IMR-90 (cell line): Measurements from ENCODE around the gene HUNK. TPM values are rescaled to one million over a fixed set of nuclear protein-coding genes. Genes with fewer than 3 reads are reported as not detected.
"Not testable (repeated sequence)": the region's sequence is repeated elsewhere in the genome, so short reads cannot be mapped to it uniquely, and the experiment has no call there.

Experiments used
- ATAC-seq: fragments of 200-7000 bp; cut with Tn5 transposase; 2 replicates; pipeline ENCODE4 v1.9.1; 2020; ENCODE audit warnings: low read depth, mild to moderate bottlenecking, moderate library complexity
- BruUV-seq: library from RNA; stranded (reverse); fragments of 400-500 nt; replicated peaks from 2 replicates; lab custom pipeline; 2021; lab: Mats Ljungman, UMichigan
- CTCF ChIA-PET: fragments of 300-600 bp; formaldehyde crosslinking; extraction: SDS; loops from one replicate; lab custom pipeline; 2021; ENCODE audit warnings: antibody characterized with exemption; lab: Yijun Ruan, JAX
- POLR2A ChIA-PET: fragments of 300-600 bp; sonication (Branson Sonifier 250); formaldehyde crosslinking; loops from one replicate; lab custom pipeline; 2022; ENCODE audit warnings: antibody characterized with exemption; ENCODE audit not compliant: unreplicated experiment; lab: Charles Lee
- DNase-seq: peaks from one replicate; pipeline ENCODE4 v3.0.0; 2013
- H2AFZ ChIP-seq: replicated peaks from 2 replicates; pipeline ENCODE3; 2013; ENCODE audit warnings: low read length, mild to moderate bottlenecking; ENCODE audit not compliant: poor library complexity
- H2AK5ac ChIP-seq: 2 replicates; pipeline ENCODE4 v1.6.1; 2013; ENCODE audit warnings: low read depth, low read length, inconsistent platforms
- H2AK9ac ChIP-seq: replicated peaks from 2 replicates; pipeline ENCODE3; 2013; ENCODE audit warnings: mild to moderate bottlenecking, low read depth, low read length, moderate library complexity; ENCODE audit not compliant: poor library complexity
- H2BK120ac ChIP-seq: 2 replicates; pipeline ENCODE4 v1.6.1; 2013; ENCODE audit warnings: low read depth, low read length, inconsistent platforms
- H2BK15ac ChIP-seq: 3 replicates; pipeline ENCODE4 v1.6.1; 2013; ENCODE audit warnings: low read depth, low read length, inconsistent platforms
- H2BK20ac ChIP-seq: 2 replicates; pipeline ENCODE4 v1.6.1; 2013; ENCODE audit warnings: low read depth, mild to moderate bottlenecking, inconsistent platforms, low read length, moderate library complexity
- H2BK5ac ChIP-seq: 2 replicates; pipeline ENCODE4 v1.6.1; 2013; ENCODE audit warnings: mild to moderate bottlenecking, low read depth, low read length, inconsistent platforms; ENCODE audit not compliant: poor library complexity, severe bottlenecking
- H3K14ac ChIP-seq: replicated peaks from 2 replicates; pipeline ENCODE4 v1.6.1; 2013; ENCODE audit warnings: low read depth, low read length, inconsistent platforms
- H3K18ac ChIP-seq: 2 replicates; pipeline ENCODE4 v1.6.1; 2013; ENCODE audit warnings: low read depth, low read length, control low read depth
- H3K23ac ChIP-seq: 2 replicates; pipeline ENCODE4 v1.6.1; 2013; ENCODE audit warnings: low read depth, low read length, inconsistent platforms
- H3K27ac ChIP-seq: 2 replicates; pipeline ENCODE4 v1.5.1; 2013; ENCODE audit warnings: mild to moderate bottlenecking, control low read depth, low read length; ENCODE audit not compliant: insufficient read depth
- H3K27me3 ChIP-seq: 2 replicates; pipeline ENCODE4 v1.6.1; 2013; ENCODE audit warnings: low read length; ENCODE audit not compliant: control insufficient read depth, insufficient read depth
- H3K36me3 ChIP-seq: 2 replicates; pipeline ENCODE4 v1.6.1; 2013; ENCODE audit warnings: low read length, mixed read lengths; ENCODE audit not compliant: control insufficient read depth, insufficient read depth
- H3K4ac ChIP-seq: 2 replicates; pipeline ENCODE4 v1.6.1; 2013; ENCODE audit warnings: low read depth, low read length, inconsistent platforms
- H3K4me1 ChIP-seq: 2 replicates; pipeline ENCODE4 v1.6.1; 2013; ENCODE audit warnings: low read length, mixed read lengths; ENCODE audit not compliant: control insufficient read depth, insufficient read depth
- H3K4me2 ChIP-seq: 2 replicates; pipeline ENCODE4 v1.6.1; 2013; ENCODE audit warnings: low read depth, mild to moderate bottlenecking, control low read depth, low read length, moderate library complexity
- H3K4me3 ChIP-seq: 2 replicates; pipeline ENCODE4 v1.5.1; 2013; ENCODE audit warnings: low read depth, mild to moderate bottlenecking, control low read depth, low read length, moderate library complexity; ENCODE audit not compliant: insufficient read depth
- H3K56ac ChIP-seq: 2 replicates; pipeline ENCODE4 v1.6.1; 2013; ENCODE audit warnings: low read length, inconsistent platforms; ENCODE audit not compliant: insufficient read depth; ENCODE audit errors: extremely low read depth
- H3K79me1 ChIP-seq, 2 experiments: 2 replicates each; pipeline ENCODE4 v1.6.1; 2013; ENCODE audit warnings: low read length in 2 of 2, inconsistent platforms in 1 of 2, low read depth in 1 of 2
- H3K9ac ChIP-seq: 2 replicates; pipeline ENCODE4 v1.6.1; 2013; ENCODE audit warnings: low read depth, low read length, control low read depth
- H3K9me1 ChIP-seq: 2 replicates; pipeline ENCODE4 v1.6.1; 2013; ENCODE audit warnings: low read length, inconsistent platforms; ENCODE audit not compliant: insufficient read depth
- H3K9me3 ChIP-seq: 2 replicates; pipeline ENCODE4 v1.6.1; 2013; ENCODE audit warnings: low read length; ENCODE audit not compliant: control insufficient read depth, insufficient read depth
- H4K20me1 ChIP-seq: 2 replicates; pipeline ENCODE4 v1.6.1; 2013; ENCODE audit warnings: low read length, inconsistent platforms; ENCODE audit not compliant: insufficient read depth
- H4K5ac ChIP-seq: 2 replicates; pipeline ENCODE4 v1.6.1; 2013; ENCODE audit warnings: mild to moderate bottlenecking, low read depth, low read length, control low read depth
- H4K8ac ChIP-seq, 2 experiments: 2 replicates each; pipeline ENCODE4 v1.6.1; 2013; ENCODE audit warnings: low read depth in 2 of 2, low read length in 2 of 2, control low read depth in 1 of 2, inconsistent platforms in 1 of 2
- H4K91ac ChIP-seq: 2 replicates; pipeline ENCODE4 v1.6.1; 2013; ENCODE audit warnings: low read depth, low read length, inconsistent platforms; ENCODE audit not compliant: insufficient read depth
- WGBS, 2 experiments: methylation state at CpG; one replicate each; pipeline versions ENCODE4 v1.1.5 to v1.1.7; 2013; ENCODE audit warnings: missing lambda C conversion rate in 2 of 2; ENCODE audit not compliant: insufficient read length in 1 of 2; ENCODE audit errors: extremely low coverage in 2 of 2; 5-methylcytosine and 5-hydroxymethylcytosine counted together
- dilution Hi-C: fragments of 300-500 bp; cut with HindIII; formaldehyde crosslinking; loops from one replicate; pipeline ENCODE4 v1.14.3; 2018; ENCODE audit warnings: low sequenced_read_pairs; ENCODE audit not compliant: unreplicated experiment
- in situ Hi-C: fragments of 300-500 bp; cut with MboI; formaldehyde crosslinking; loops from 3 replicates; pipeline ENCODE4 v1.14.3; 2019; ENCODE audit warnings: low sequenced_read_pairs, inconsistent platforms, mixed read lengths
- intact Hi-C: fragments of 100-400 bp; cut with micrococcal nuclease; formaldehyde crosslinking; loops from 2 replicates; pipeline ENCODE4 v1.10.0; 2022
- polyA plus RNA-seq, 3 experiments: library from polyadenylated mRNA; depleted of rRNA; stranded (reverse); fragments of >200 nt; gene quantifications; 2 replicates each; pipeline ENCODE4 v1.2.3, GENCODE V29; 2012; ENCODE audit warnings: low replicate concordance in 1 of 3
- total RNA-seq: library from RNA; depleted of rRNA; stranded (reverse); fragments of >200 nt; gene quantifications from 2 replicates; pipeline ENCODE4 v1.2.3, GENCODE V29; 2012

HUNK gene
- total and polyA plus RNA-seq, 2 of the 4 experiments (the other 2 are of a cell fraction) = 1.0 to 2.0 TPM

- POLR2A ChIA-PET, H2BK120ac ChIP-seq, H3K9ac ChIP-seq, CTCF ChIA-PET, H2AFZ ChIP-seq, H2BK5ac ChIP-seq, H4K5ac ChIP-seq, H3K56ac ChIP-seq, H3K18ac ChIP-seq, H3K4me2 ChIP-seq, H4K20me1 ChIP-seq, H4K91ac ChIP-seq, BruUV-seq, ATAC-seq, dilution Hi-C loops, H3K36me3 ChIP-seq, H3K4me3 ChIP-seq, H3K23ac ChIP-seq, H3K9me3 ChIP-seq, H3K27ac ChIP-seq, H3K27me3 ChIP-seq, H2AK9ac ChIP-seq, H4K8ac ChIP-seq, H2BK15ac ChIP-seq, in situ Hi-C loops, DNase-seq, H2BK20ac ChIP-seq, H3K14ac ChIP-seq, H3K79me1 ChIP-seq, H3K4ac ChIP-seq: not testable (repeated sequence)
- peaks cover 14% of the 10 kb centered on the region for H3K4me1 ChIP-seq
- H3K9me1 ChIP-seq = peaks cover 20% of the 10 kb centered on the region
- WGBS, 2 experiments = 100% methylated on average over 5 of the region's 32 CpGs; no CpG with 5 or more reads in 1 of the 2 experiments
- intact Hi-C loops = loop anchor here (5.0 kb wide), 2 partner anchors 55 to 310 kb away; no protein-coding TSS in a partner anchor
- peak overlapping the region; percentile 48; the same call in 1 of the 2 replicates for H2AK5ac ChIP-seq
These were observed 74.2 kb downstream of the HUNK start for GRCh38 chr21:31946876-31947550.
